HG03439 (cell line): ENCODE results near the gene PIMREG.
"Not testable (repeated sequence)": the region's sequence is repeated elsewhere in the genome, so short reads cannot be mapped to it uniquely, and the experiment has no call there.

ENCODE experiments used
- ATAC-seq: cut with Tn5 transposase; IDR thresholded peaks from one replicate; pipeline ENCODE4 v1.9.1; 2021; ENCODE audit warnings: mild to moderate bottlenecking, moderate library complexity; ENCODE audit not compliant: unreplicated experiment

PIMREG gene

GRCh38 chr17:6476076-6476809 lies 32.0 kb downstream of the PIMREG start:
- ATAC-seq, result no peak

GRCh38 chr17:6476810-6477179 lies 32.5 kb downstream of the PIMREG start:
- ATAC-seq, result no peak

- ATAC-seq, result no peak
Observed at GRCh38 chr17:6477831-6478383, 33.7 kb downstream of the PIMREG start.

GRCh38 chr17:6478486-6478885 lies 34.2 kb downstream of the PIMREG start:
- ATAC-seq, result no peak

- ATAC-seq, result no peak
Observed at GRCh38 chr17:6479622-6480302, 35.5 kb downstream of the PIMREG start.

GRCh38 chr17:6480303-6480675 lies 36.0 kb downstream of the PIMREG start:
- no peak for ATAC-seq

GRCh38 chr17:6482105-6482455 lies 37.8 kb downstream of the PIMREG start:
- no peak for ATAC-seq

GRCh38 chr17:6482796-6483195 lies 38.5 kb downstream of the PIMREG start:
- not testable (repeated sequence) for ATAC-seq

- ATAC-seq, result no peak
Observed at GRCh38 chr17:6483507-6483906, 39.3 kb downstream of the PIMREG start.

GRCh38 chr17:6485646-6486412 lies 41.6 kb downstream of the PIMREG start:
- ATAC-seq, result no peak

- ATAC-seq, result no peak
Observed at GRCh38 chr17:6487251-6488007, 43.2 kb downstream of the PIMREG start.

GRCh38 chr17:6488008-6488539 lies 43.8 kb downstream of the PIMREG start:
- no peak for ATAC-seq

GRCh38 chr17:6489016-6489550 lies 44.8 kb downstream of the PIMREG start:
- no peak for ATAC-seq

- no peak for ATAC-seq
Observed at GRCh38 chr17:6491071-6491700, 46.9 kb downstream of the PIMREG start.

GRCh38 chr17:6492892-6493674 lies 48.8 kb downstream of the PIMREG start:
- ATAC-seq, result no peak

GRCh38 chr17:6494239-6494941 lies 50.1 kb downstream of the PIMREG start:
- ATAC-seq, result no peak

- no peak for ATAC-seq
Observed at GRCh38 chr17:6495450-6496115, 51.3 kb downstream of the PIMREG start.

- ATAC-seq, result no peak
Observed at GRCh38 chr17:6496116-6496481, 51.8 kb downstream of the PIMREG start.
